ENCODE data around the gene LAIR2.

DNA sequence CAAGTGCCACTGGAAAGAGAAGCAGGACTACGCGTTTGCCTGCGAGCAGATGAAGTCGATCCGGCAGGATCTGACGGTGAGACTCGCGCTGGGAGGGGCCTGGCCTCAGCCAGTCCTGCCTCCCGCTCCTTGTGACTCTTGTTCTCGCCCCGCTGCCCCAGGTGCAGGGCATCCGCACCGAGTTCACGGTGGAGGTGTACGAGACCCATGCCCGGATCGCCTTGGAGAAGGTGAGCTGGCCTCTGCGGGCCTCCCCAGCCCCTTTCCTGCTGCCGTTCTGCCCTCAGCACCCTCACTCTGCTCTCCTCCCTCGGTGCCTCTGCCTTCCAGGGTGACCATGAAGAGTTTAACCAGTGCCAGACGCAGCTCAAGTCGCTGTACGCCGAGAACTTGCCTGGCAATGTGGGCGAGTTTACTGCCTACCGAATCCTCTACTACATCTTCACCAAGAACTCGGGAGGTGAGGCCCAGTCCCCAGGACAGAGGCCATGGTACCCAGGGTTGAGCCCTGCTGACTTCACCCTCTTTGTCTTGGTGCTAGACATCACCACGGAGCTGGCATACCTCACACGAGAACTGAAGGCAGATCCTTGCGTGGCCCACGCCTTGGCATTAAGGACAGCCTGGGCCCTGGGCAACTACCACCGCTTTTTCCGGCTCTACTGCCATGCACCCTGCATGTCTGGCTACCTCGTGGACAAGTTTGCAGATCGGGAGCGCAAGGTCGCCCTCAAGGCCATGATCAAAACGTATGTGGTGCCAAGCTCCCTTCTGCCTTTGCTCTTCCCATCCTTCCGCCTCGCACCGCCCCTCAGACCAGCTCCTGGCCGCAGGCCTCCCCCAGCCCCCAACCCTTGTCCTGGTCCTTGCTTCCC, 44.6 kb upstream of the LAIR2 start:
- TF ChIP-seq POLR2AphosphoS5 (IDR thresholded peaks at IDR 0.05; ENCODE audit: low read depth, low read length) (no peak), ZNF451 (CRISPR knock-in tag; IDR thresholded peaks at IDR 0.05) (no peak), ZMAT3 (CRISPR knock-in tag; conservative IDR thresholded peaks at IDR 0.05) (no peak), ZBTB20 (CRISPR knock-in tag; IDR thresholded peaks at IDR 0.05; ENCODE audit: borderline replicate concordance, low read depth) (no peak), HDAC6 (IDR thresholded peaks at IDR 0.05; ENCODE audit: low read depth, low read length) (no peak), CREM (IDR thresholded peaks at IDR 0.05) (no peak), CREM (CRISPR knock-in tag; IDR thresholded peaks at IDR 0.05) (no peak), ARID2 (CRISPR knock-in tag; IDR thresholded peaks at IDR 0.05; ENCODE audit: borderline replicate concordance) (no peak)
- TF ChIP-seq, protein P1, sequence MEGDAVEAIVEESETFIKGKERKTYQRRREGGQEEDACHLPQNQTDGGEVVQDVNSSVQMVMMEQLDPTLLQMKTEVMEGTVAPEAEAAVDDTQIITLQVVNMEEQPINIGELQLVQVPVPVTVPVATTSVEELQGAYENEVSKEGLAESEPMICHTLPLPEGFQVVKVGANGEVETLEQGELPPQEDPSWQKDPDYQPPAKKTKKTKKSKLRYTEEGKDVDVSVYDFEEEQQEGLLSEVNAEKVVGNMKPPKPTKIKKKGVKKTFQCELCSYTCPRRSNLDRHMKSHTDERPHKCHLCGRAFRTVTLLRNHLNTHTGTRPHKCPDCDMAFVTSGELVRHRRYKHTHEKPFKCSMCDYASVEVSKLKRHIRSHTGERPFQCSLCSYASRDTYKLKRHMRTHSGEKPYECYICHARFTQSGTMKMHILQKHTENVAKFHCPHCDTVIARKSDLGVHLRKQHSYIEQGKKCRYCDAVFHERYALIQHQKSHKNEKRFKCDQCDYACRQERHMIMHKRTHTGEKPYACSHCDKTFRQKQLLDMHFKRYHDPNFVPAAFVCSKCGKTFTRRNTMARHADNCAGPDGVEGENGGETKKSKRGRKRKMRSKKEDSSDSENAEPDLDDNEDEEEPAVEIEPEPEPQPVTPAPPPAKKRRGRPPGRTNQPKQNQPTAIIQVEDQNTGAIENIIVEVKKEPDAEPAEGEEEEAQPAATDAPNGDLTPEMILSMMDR (CRISPR knock-in tag; IDR thresholded peaks at IDR 0.05) = no peak
- TF ChIP-seq, protein P2, sequence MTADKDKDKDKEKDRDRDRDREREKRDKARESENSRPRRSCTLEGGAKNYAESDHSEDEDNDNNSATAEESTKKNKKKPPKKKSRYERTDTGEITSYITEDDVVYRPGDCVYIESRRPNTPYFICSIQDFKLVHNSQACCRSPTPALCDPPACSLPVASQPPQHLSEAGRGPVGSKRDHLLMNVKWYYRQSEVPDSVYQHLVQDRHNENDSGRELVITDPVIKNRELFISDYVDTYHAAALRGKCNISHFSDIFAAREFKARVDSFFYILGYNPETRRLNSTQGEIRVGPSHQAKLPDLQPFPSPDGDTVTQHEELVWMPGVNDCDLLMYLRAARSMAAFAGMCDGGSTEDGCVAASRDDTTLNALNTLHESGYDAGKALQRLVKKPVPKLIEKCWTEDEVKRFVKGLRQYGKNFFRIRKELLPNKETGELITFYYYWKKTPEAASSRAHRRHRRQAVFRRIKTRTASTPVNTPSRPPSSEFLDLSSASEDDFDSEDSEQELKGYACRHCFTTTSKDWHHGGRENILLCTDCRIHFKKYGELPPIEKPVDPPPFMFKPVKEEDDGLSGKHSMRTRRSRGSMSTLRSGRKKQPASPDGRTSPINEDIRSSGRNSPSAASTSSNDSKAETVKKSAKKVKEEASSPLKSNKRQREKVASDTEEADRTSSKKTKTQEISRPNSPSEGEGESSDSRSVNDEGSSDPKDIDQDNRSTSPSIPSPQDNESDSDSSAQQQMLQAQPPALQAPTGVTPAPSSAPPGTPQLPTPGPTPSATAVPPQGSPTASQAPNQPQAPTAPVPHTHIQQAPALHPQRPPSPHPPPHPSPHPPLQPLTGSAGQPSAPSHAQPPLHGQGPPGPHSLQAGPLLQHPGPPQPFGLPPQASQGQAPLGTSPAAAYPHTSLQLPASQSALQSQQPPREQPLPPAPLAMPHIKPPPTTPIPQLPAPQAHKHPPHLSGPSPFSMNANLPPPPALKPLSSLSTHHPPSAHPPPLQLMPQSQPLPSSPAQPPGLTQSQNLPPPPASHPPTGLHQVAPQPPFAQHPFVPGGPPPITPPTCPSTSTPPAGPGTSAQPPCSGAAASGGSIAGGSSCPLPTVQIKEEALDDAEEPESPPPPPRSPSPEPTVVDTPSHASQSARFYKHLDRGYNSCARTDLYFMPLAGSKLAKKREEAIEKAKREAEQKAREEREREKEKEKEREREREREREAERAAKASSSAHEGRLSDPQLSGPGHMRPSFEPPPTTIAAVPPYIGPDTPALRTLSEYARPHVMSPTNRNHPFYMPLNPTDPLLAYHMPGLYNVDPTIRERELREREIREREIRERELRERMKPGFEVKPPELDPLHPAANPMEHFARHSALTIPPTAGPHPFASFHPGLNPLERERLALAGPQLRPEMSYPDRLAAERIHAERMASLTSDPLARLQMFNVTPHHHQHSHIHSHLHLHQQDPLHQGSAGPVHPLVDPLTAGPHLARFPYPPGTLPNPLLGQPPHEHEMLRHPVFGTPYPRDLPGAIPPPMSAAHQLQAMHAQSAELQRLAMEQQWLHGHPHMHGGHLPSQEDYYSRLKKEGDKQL (CRISPR knock-in tag; IDR thresholded peaks at IDR 0.05; ENCODE audit: low read depth) = no peak
